Osteoblast (primary cell): ENCODE results near the gene PROM1. TPM values are rescaled to one million over a fixed set of nuclear protein-coding genes. Genes with fewer than 3 reads are reported as not detected.

ENCODE experiments used
- DNase-seq: peaks from one replicate; pipeline ENCODE4 v3.0.0; 2011; ENCODE audit warnings: low spot score, mixed read lengths; ENCODE audit not compliant: insufficient read length; ENCODE audit errors: missing footprints
- H2AFZ ChIP-seq: 2 replicates; pipeline ENCODE4 v1.6.0; 2011; ENCODE audit warnings: mild to moderate bottlenecking, low read length
- H3K27ac ChIP-seq: 2 replicates; pipeline ENCODE4 v1.5.1; 2011; ENCODE audit warnings: mild to moderate bottlenecking, low read depth, low read length, moderate library complexity
- H3K27me3 ChIP-seq: 2 replicates; pipeline ENCODE4 v1.6.0; 2012; ENCODE audit warnings: mild to moderate bottlenecking, control low read depth, inconsistent platforms, low read length, moderate library complexity; ENCODE audit not compliant: insufficient read depth
- H3K36me3 ChIP-seq: 2 replicates; pipeline ENCODE4 v1.5.1; 2011; ENCODE audit warnings: mild to moderate bottlenecking, low read length, control low read depth, moderate library complexity; ENCODE audit not compliant: insufficient read depth
- H3K4me1 ChIP-seq: 2 replicates; pipeline ENCODE4 v1.5.1; 2011; ENCODE audit warnings: mild to moderate bottlenecking, low read length, control low read depth, moderate library complexity; ENCODE audit not compliant: insufficient read depth
- H3K4me2 ChIP-seq: 2 replicates; pipeline ENCODE4 v1.6.0; 2011; ENCODE audit warnings: mild to moderate bottlenecking, low read length; ENCODE audit not compliant: insufficient read depth
- H3K4me3 ChIP-seq: fragments of 200-600 bp; sonication (generic); 3 replicates; pipeline ENCODE4 v1.5.1; 2012; ENCODE audit warnings: mild to moderate bottlenecking, low read length, inconsistent platforms; ENCODE audit not compliant: insufficient read depth
- H3K79me2 ChIP-seq: 2 replicates; pipeline ENCODE4 v1.6.0; 2012; ENCODE audit warnings: mild to moderate bottlenecking, low read length, control low read depth, inconsistent platforms; ENCODE audit not compliant: insufficient read depth
- H3K9me3 ChIP-seq: 2 replicates; pipeline ENCODE4 v1.5.1; 2011; ENCODE audit warnings: low read depth, low read length, control low read depth
- H4K20me1 ChIP-seq: 2 replicates; pipeline ENCODE4 v1.6.0; 2012; ENCODE audit warnings: mild to moderate bottlenecking, low read length, control low read depth; ENCODE audit not compliant: insufficient read depth
- total RNA-seq: library from RNA; depleted of rRNA; stranded (reverse); fragments of >200 nt; gene quantifications from 2 replicates; pipeline ENCODE4 v1.2.3, GENCODE V29; 2012
- TF ChIP-seq, protein P1 (sequence below): IDR thresholded peaks from 2 replicates; pipeline ENCODE4 v1.5.1; 2011; ENCODE audit warnings: mild to moderate bottlenecking, low read depth, low read length, moderate library complexity; ENCODE audit errors: extremely low read depth

PROM1 gene
- total RNA-seq, 1 donor = not detected

DNA sequence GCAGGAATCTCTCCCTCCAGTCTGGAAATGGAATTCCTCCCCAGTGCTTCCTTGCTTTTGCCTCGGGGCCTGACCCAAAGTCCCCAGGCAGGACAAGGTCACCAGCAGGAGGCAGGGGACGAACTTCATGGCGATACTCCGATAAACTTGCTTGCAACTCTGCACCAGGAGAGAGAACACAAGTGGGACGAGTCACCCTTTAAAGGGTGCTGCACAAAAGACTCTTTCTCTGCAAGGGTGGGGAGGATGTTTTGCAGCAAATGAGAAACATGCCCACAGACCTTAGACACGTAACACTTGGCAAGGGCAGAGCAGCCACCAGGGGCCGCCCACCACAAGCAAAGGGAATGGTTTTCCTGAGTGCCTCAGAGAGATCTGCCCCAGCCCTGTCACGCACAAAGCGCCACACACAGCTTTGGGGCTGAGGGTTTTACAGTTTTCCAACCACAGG lies 120.8 kb downstream of the PROM1 start, which contains the start of gene FGFBP2:
TSS of gene FGFBP2 (minus strand) at position 175 of the 451 bp plus-strand sequence. CDS start at position 129, 46 bp downstream.
- Histone ChIP-seq H3K9me3 (no peaks in the 10 kb centered on the region), H2AFZ (peak within 1 kb of the TSS; percentile 41), H3K27ac (no peak within 1 kb of the TSS), H4K20me1 (no peaks in the 10 kb centered on the region), H3K36me3 (no peaks in the 10 kb centered on the region), H3K79me2 (no peaks in the 10 kb centered on the region), H3K4me3 (no peak within 1 kb of the TSS), H3K4me1 (peaks cover 8% of the 10 kb centered on the region), H3K4me2 (peak within 1 kb of the TSS; percentile 14), H3K27me3 (peaks cover 39% of the 10 kb centered on the region)
- peak; percentile 87 for DNase-seq
- TF ChIP-seq, protein P1, sequence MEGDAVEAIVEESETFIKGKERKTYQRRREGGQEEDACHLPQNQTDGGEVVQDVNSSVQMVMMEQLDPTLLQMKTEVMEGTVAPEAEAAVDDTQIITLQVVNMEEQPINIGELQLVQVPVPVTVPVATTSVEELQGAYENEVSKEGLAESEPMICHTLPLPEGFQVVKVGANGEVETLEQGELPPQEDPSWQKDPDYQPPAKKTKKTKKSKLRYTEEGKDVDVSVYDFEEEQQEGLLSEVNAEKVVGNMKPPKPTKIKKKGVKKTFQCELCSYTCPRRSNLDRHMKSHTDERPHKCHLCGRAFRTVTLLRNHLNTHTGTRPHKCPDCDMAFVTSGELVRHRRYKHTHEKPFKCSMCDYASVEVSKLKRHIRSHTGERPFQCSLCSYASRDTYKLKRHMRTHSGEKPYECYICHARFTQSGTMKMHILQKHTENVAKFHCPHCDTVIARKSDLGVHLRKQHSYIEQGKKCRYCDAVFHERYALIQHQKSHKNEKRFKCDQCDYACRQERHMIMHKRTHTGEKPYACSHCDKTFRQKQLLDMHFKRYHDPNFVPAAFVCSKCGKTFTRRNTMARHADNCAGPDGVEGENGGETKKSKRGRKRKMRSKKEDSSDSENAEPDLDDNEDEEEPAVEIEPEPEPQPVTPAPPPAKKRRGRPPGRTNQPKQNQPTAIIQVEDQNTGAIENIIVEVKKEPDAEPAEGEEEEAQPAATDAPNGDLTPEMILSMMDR = peak; percentile 58

DNA sequence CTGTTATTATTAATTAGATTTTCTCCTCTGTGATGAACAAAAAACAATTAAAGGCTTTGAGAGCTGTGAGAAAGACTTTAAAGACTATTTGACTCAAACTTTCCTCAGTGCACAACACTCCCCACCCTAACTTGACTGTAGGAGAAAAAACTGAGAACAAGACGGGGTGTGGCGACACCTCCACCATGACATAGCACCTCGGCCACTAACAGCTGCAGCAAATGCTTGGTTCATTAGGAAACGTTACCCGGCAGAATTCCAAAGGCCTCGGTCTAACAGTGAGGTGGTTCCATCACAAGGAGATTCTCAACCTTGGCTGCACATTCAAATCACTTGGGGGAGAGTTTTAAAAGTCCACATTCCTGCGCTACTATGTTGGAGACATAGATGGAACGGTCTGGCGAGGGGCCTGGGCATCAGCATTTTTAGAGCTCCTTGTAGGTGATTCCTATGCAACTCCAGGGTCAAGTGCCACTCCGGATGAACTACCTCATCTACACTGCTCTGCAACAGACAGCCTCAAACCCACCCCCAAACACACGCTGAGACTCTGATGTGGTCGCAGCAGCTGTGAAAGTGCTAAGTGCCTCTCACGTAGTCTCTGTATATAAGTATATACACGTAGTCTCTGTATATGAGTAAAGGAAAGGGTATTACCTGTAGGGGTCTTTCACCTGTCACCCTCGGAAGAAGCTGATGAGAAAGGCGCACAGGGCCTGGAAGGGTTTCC lies 121.9 kb downstream of the PROM1 start:
- H3K79me2 ChIP-seq = no peaks in the 10 kb centered on the region
- no peak overlapping the region for H3K4me3 ChIP-seq
- H3K36me3 ChIP-seq = no peaks in the 10 kb centered on the region
- H3K9me3 ChIP-seq = no peaks in the 10 kb centered on the region
- no peak overlapping the region for H3K4me2 ChIP-seq
- H3K27me3 ChIP-seq = peaks cover 39% of the 10 kb centered on the region
- TF ChIP-seq, protein P1 = no peak
- no peak overlapping the region for H2AFZ ChIP-seq
- no peak overlapping the region for H3K27ac ChIP-seq
- no peaks in the 10 kb centered on the region for H4K20me1 ChIP-seq
- H3K4me1 ChIP-seq = peaks cover 8% of the 10 kb centered on the region
- DNase-seq = no peak

DNA sequence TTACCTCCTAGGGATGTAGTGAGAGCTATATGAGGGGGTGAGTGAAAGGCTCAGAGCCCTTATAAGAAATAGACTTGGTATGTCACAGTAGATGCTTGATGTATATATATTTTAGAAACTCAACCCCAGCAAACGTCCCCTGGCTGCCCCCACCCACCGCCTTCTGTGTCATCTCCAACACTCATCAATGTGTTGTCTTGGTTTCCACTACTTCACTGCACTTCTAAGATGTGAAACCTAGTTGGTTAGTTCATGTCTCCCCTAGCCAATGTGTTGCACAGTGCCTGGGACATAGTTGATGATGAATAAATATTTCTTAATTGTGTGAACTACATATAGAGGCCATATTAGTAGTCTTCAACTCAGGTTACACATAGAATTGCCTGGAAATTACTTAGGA lies 125.3 kb downstream of the PROM1 start:
- TF ChIP-seq, protein P1 = no peak
- peaks cover 7% of the 10 kb centered on the region for H3K4me1 ChIP-seq
- H4K20me1 ChIP-seq = no peaks in the 10 kb centered on the region
- no peak overlapping the region for H3K27ac ChIP-seq
- no peaks in the 10 kb centered on the region for H3K79me2 ChIP-seq
- peaks cover 35% of the 10 kb centered on the region for H3K27me3 ChIP-seq
- H3K4me2 ChIP-seq = no peak overlapping the region
- DNase-seq = no peak
- no peaks in the 10 kb centered on the region for H3K36me3 ChIP-seq
- H2AFZ ChIP-seq = no peak overlapping the region
- H3K9me3 ChIP-seq = no peaks in the 10 kb centered on the region
- H3K4me3 ChIP-seq = no peak overlapping the region

DNA sequence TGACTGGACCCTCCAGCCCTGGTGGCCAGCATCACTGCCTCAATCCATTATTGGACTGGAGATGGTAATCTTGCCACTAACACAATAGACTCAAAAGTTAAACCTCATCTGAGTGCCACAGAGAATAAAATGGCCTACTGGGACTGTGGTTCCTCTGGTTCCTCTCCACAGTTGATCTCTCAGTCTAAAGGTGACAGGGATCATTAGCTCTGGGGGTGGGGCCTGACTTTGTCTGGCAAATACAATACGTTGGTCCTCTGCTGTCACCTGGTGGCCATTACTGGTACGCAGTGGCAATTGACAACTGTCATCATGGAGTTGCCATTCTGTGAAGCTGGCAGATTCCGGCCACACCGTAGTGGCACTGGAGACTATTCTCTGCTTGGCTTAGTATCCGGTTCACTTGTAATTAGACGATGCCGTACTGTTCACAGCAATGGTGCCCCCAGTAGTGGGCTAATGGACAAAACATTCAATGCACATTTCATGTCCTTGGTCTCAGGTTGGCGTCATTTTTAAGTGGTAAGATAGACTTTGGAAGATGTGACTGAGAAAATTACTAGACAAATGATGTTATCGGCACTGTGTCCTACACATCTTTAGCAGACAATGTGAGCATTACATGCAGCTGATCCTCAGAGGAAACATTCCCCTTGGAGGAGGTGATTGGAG lies 127.5 kb downstream of the PROM1 start:
- Histone ChIP-seq H3K27ac (no peak overlapping the region), H3K9me3 (no peaks in the 10 kb centered on the region), H2AFZ (no peak overlapping the region), H3K36me3 (no peaks in the 10 kb centered on the region), H3K79me2 (no peaks in the 10 kb centered on the region), H4K20me1 (no peaks in the 10 kb centered on the region), H3K4me3 (no peak overlapping the region), H3K4me2 (no peak overlapping the region), H3K27me3 (peaks cover 20% of the 10 kb centered on the region), H3K4me1 (no peaks in the 10 kb centered on the region)
- TF ChIP-seq, protein P1 = peak; percentile 97
- DNase-seq = no peak
